DOHH2 (cell line): Measurements from ENCODE around the gene NLK.

Source experiments
- H3F3A ChIP-seq: fragments of 200-600 bp; sonication (generic), shearing (Covaris generic); 2 replicates; pipeline ENCODE4 v1.6.0; 2016; ENCODE audit warnings: antibody characterized with exemption, mild to moderate bottlenecking; ENCODE audit not compliant: control insufficient read depth, insufficient read depth
- H3K27ac ChIP-seq: fragments of 200-600 bp; sonication (generic); 2 replicates; pipeline ENCODE4 v1.5.1; 2014; ENCODE audit warnings: low read depth, mild to moderate bottlenecking, low read length, moderate library complexity
- H3K27me3 ChIP-seq: fragments of 200-600 bp; sonication (generic); 2 replicates; pipeline ENCODE4 v1.6.1; 2014; ENCODE audit warnings: mild to moderate bottlenecking, low read length, mixed read lengths; ENCODE audit not compliant: control insufficient read depth
- H3K36me3 ChIP-seq: fragments of 200-600 bp; sonication (generic); 2 replicates; pipeline ENCODE4 v1.6.1; 2014; ENCODE audit warnings: mild to moderate bottlenecking, low read length, moderate library complexity, mixed read lengths; ENCODE audit not compliant: control insufficient read depth
- H3K4me1 ChIP-seq: fragments of 200-600 bp; sonication (generic); 2 replicates; pipeline ENCODE4 v1.6.1; 2014; ENCODE audit warnings: mild to moderate bottlenecking, low read length, mixed read lengths; ENCODE audit not compliant: control insufficient read depth
- H3K4me2 ChIP-seq: fragments of 200-600 bp; sonication (generic); 2 replicates; pipeline ENCODE4 v1.6.0; 2014; ENCODE audit warnings: mild to moderate bottlenecking, low read length, moderate library complexity
- H3K4me3 ChIP-seq: fragments of 200-600 bp; sonication (generic); 2 replicates; pipeline ENCODE4 v1.5.1; 2014; ENCODE audit warnings: mild to moderate bottlenecking, low read length, mixed read lengths
- H3K79me2 ChIP-seq: fragments of 200-600 bp; sonication (generic); 2 replicates; pipeline ENCODE4 v1.6.1; 2014; ENCODE audit warnings: mild to moderate bottlenecking, low read length, mixed read lengths; ENCODE audit not compliant: control insufficient read depth
- H3K9me2 ChIP-seq: fragments of 200-600 bp; sonication (generic); replicated peaks from 2 replicates; pipeline ENCODE4 v1.6.1; 2014; ENCODE audit warnings: mild to moderate bottlenecking, low read length, mixed read lengths; ENCODE audit not compliant: control insufficient read depth
- H3K9me3 ChIP-seq: fragments of 200-600 bp; sonication (generic); 2 replicates; pipeline ENCODE4 v1.6.1; 2014; ENCODE audit warnings: antibody characterized with exemption, low read length, mixed read lengths; ENCODE audit not compliant: control insufficient read depth, insufficient read depth
- H4K20me1 ChIP-seq: fragments of 200-600 bp; sonication (generic); 2 replicates; pipeline ENCODE4 v1.6.0; 2014; ENCODE audit warnings: low read depth, mild to moderate bottlenecking, antibody characterized with exemption, low read length, moderate library complexity; ENCODE audit not compliant: control insufficient read depth, insufficient read depth
- EZH2phosphoT487 ChIP-seq: fragments of 200-600 bp; sonication (generic); IDR thresholded peaks from 2 replicates; pipeline ENCODE4 v1.6.1; 2017; ENCODE audit warnings: borderline replicate concordance, mild to moderate bottlenecking, antibody characterized with exemption, low read length, moderate library complexity, mixed read lengths
- TF ChIP-seq, protein P1 (sequence below): fragments of 200-600 bp; sonication (generic); IDR thresholded peaks from one replicate; pipeline ENCODE4 v1.5.1; 2014; ENCODE audit warnings: antibody characterized with exemption, mild to moderate bottlenecking, low read depth, low read length; ENCODE audit not compliant: poor library complexity, severe bottlenecking

NLK gene

DNA sequence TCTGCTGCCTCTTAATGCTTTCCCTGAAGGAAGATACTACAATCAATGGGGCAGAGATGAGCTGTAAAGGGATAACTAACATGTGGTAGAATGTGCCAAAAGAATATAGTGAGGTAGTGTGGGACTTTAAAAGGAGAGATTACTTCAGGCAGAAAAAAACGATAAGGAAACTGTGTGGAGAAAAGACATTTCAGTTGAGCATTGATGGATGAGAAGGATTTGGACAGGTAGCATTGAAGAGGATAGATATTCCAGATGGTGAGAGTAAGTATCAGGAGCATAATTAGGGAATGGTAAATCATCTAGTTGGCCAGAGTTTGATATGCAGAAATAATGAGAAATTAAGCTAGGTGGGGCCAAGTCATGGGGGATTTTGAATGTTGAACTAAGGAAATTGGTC lies 97.3 kb downstream of the NLK start:
- no peak overlapping the region for H3K4me2 ChIP-seq
- H3K27me3 ChIP-seq = no peaks in the 10 kb centered on the region
- H3K4me1 ChIP-seq = no peaks in the 10 kb centered on the region
- TF ChIP-seq EZH2phosphoT487 = no peak
- TF ChIP-seq, protein P1, sequence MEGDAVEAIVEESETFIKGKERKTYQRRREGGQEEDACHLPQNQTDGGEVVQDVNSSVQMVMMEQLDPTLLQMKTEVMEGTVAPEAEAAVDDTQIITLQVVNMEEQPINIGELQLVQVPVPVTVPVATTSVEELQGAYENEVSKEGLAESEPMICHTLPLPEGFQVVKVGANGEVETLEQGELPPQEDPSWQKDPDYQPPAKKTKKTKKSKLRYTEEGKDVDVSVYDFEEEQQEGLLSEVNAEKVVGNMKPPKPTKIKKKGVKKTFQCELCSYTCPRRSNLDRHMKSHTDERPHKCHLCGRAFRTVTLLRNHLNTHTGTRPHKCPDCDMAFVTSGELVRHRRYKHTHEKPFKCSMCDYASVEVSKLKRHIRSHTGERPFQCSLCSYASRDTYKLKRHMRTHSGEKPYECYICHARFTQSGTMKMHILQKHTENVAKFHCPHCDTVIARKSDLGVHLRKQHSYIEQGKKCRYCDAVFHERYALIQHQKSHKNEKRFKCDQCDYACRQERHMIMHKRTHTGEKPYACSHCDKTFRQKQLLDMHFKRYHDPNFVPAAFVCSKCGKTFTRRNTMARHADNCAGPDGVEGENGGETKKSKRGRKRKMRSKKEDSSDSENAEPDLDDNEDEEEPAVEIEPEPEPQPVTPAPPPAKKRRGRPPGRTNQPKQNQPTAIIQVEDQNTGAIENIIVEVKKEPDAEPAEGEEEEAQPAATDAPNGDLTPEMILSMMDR = no peak
- H4K20me1 ChIP-seq = no peaks in the 10 kb centered on the region
- no peaks in the 10 kb centered on the region for H3K9me3 ChIP-seq
- H3F3A ChIP-seq = no peaks in the 10 kb centered on the region
- H3K36me3 ChIP-seq = no peaks in the 10 kb centered on the region; the same call in 1 of the 2 replicates
- H3K79me2 ChIP-seq = no peaks in the 10 kb centered on the region
- no peaks in the 10 kb centered on the region for H3K9me2 ChIP-seq
- no peak overlapping the region for H3K4me3 ChIP-seq
- no peak overlapping the region for H3K27ac ChIP-seq

DNA sequence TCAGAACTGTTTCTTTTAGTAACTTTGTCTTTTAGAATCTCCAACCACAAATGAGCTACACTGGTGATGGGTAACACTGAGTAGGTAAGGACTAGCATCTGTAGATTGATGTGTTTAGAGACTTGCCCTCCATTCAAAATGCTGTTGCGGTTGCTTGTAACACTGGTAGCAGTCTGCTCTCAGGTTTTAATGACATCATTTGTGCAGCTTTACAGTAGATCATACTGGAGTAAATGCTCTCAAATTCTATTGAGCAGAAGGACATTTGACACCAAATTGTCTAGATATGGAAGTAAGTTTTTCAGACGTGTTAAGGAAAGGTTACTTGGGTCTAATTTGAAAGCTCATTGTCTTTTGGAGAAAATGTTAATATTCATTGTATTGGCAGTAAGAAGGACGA lies 98.8 kb downstream of the NLK start:
- Histone ChIP-seq H3F3A (no peaks in the 10 kb centered on the region), H3K9me3 (no peaks in the 10 kb centered on the region), H3K27ac (no peak overlapping the region), H3K36me3 (no peaks in the 10 kb centered on the region; the same call in 1 of the 2 replicates), H3K4me3 (no peak overlapping the region), H4K20me1 (no peaks in the 10 kb centered on the region; the same call in 1 of the 2 replicates), H3K79me2 (no peaks in the 10 kb centered on the region), H3K4me2 (no peak overlapping the region), H3K4me1 (no peaks in the 10 kb centered on the region), H3K27me3 (no peaks in the 10 kb centered on the region), H3K9me2 (no peaks in the 10 kb centered on the region)
- TF ChIP-seq EZH2phosphoT487 = no peak
- TF ChIP-seq, protein P1 = no peak

DNA sequence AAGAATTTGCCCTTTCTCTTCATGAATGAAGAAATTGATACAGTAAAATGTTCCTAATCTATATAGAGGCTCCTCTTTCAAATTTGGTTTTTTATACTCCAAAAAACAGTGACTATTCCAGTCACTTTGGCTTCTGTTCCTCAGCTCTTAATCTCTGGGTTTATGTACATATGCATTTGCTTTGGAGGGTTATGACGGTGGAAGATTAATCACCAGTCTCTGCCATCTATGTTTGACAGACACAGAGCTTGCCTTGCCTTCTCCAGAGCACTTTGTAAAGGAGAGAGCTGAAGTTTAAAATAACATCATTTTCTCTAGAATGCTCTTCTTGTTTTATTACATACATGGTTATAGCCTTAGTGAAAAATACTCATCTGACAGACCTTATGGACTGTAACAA lies 99.3 kb downstream of the NLK start:
- H3K27ac ChIP-seq = no peak overlapping the region
- H3K79me2 ChIP-seq = no peaks in the 10 kb centered on the region
- H3F3A ChIP-seq = no peaks in the 10 kb centered on the region
- H3K4me2 ChIP-seq = no peak overlapping the region
- H3K9me3 ChIP-seq = no peaks in the 10 kb centered on the region
- H3K36me3 ChIP-seq = no peaks in the 10 kb centered on the region; the same call in 1 of the 2 replicates
- H3K27me3 ChIP-seq = no peaks in the 10 kb centered on the region
- H3K9me2 ChIP-seq = no peaks in the 10 kb centered on the region
- H3K4me3 ChIP-seq = no peak overlapping the region
- no peaks in the 10 kb centered on the region; the same call in 1 of the 2 replicates for H4K20me1 ChIP-seq
- no peaks in the 10 kb centered on the region for H3K4me1 ChIP-seq
- no peak for TF ChIP-seq EZH2phosphoT487
- TF ChIP-seq, protein P1 = no peak

DNA sequence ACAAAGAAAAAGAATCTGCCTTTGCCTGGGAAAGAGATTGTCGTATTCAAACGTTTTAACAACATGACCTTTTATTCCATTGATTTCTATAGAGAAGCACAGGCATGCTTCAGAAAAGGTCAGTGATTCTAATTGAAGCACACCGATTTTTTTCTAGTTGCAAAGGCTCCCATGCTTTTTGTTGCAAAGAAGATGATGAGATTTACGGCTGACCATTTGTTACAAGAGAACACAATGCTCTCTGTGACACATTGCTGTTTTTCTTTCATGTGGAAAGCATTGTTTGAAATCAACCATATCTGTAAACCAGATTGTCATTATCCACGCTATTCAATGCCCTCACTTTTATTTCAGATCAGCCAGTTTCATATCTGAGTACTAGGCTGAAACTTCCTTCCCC lies 99.8 kb downstream of the NLK start:
- no peaks in the 10 kb centered on the region for H3K4me1 ChIP-seq
- H3K36me3 ChIP-seq = no peaks in the 10 kb centered on the region; the same call in 1 of the 2 replicates
- no peak overlapping the region for H3K4me3 ChIP-seq
- H3K9me3 ChIP-seq = no peaks in the 10 kb centered on the region
- H3K79me2 ChIP-seq = no peaks in the 10 kb centered on the region
- no peaks in the 10 kb centered on the region for H3F3A ChIP-seq
- H3K9me2 ChIP-seq = no peaks in the 10 kb centered on the region
- TF ChIP-seq EZH2phosphoT487 = no peak
- no peak overlapping the region for H3K4me2 ChIP-seq
- H4K20me1 ChIP-seq = no peaks in the 10 kb centered on the region; the same call in 1 of the 2 replicates
- no peaks in the 10 kb centered on the region for H3K27me3 ChIP-seq
- H3K27ac ChIP-seq = no peak overlapping the region
